H1 (cell line): ENCODE data around the gene RHOH. TPM values are rescaled to one million over a fixed set of nuclear protein-coding genes. Genes with fewer than 3 reads are reported as not detected.

Source experiments
- CTCF ChIA-PET: fragments of 300-600 bp; sonication (Branson Sonifier 250); formaldehyde crosslinking; loops from one replicate; lab custom pipeline; 2021; ENCODE audit not compliant: partially characterized antibody; lab: Charles Lee
- POLR2A ChIA-PET: fragments of 300-600 bp; sonication (Branson Sonifier 250); formaldehyde crosslinking; loops from one replicate; lab custom pipeline; 2021; ENCODE audit warnings: inconsistent platforms; ENCODE audit not compliant: partially characterized antibody; lab: Charles Lee
- DNase-seq, 2 experiments: peaks; one replicate each; pipeline versions ENCODE4 v3.0.0 to v3.0.0-alpha.2; 2010 to 2022; ENCODE audit warnings: low spot score in 2 of 2, low read depth in 1 of 2, mixed read lengths in 1 of 2
- FAIRE-seq: peaks from 2 replicates; lab custom pipeline; 2011; peaks lifted over from hg19 to GRCh38; lab: Jason Lieb, UNC
- H2AFZ ChIP-seq: 2 replicates; pipeline ENCODE4 v1.8.1; 2012; ENCODE audit warnings: low read length, inconsistent platforms
- H2AK5ac ChIP-seq: 2 replicates; pipeline ENCODE4 v1.6.1; 2013; ENCODE audit warnings: low read depth, low read length
- H2BK120ac ChIP-seq: replicated peaks from 2 replicates; pipeline ENCODE3; 2013; ENCODE audit warnings: low read depth, low read length, inconsistent platforms
- H2BK12ac ChIP-seq: 2 replicates; pipeline ENCODE4 v1.6.1; 2013; ENCODE audit warnings: low read depth, low read length
- H2BK15ac ChIP-seq: 2 replicates; pipeline ENCODE4 v1.6.1; 2013; ENCODE audit warnings: low read length
- H2BK20ac ChIP-seq: 2 replicates; pipeline ENCODE4 v1.6.1; 2013; ENCODE audit warnings: low read length
- H2BK5ac ChIP-seq: 2 replicates; pipeline ENCODE4 v1.6.1; 2013; ENCODE audit warnings: low read depth, low read length
- H3K14ac ChIP-seq: 2 replicates; pipeline ENCODE4 v1.6.1; 2013; ENCODE audit warnings: inconsistent platforms; ENCODE audit not compliant: insufficient read length
- H3K18ac ChIP-seq: 2 replicates; pipeline ENCODE4 v1.6.1; 2013; ENCODE audit warnings: low read length; ENCODE audit errors: extremely low read depth
- H3K23ac ChIP-seq: 2 replicates; pipeline ENCODE4 v1.6.1; 2013; ENCODE audit warnings: inconsistent platforms; ENCODE audit not compliant: insufficient read length
- H3K23me2 ChIP-seq: 2 replicates; pipeline ENCODE4 v1.6.1; 2013; ENCODE audit warnings: low read depth, low read length
- H3K27ac ChIP-seq: 2 replicates; pipeline ENCODE4 v1.6.1; 2011; ENCODE audit warnings: low read depth, low read length, inconsistent platforms
- H3K27me3 ChIP-seq, 4 experiments: replicated peaks in 1 of 4; 1 replicate in 1 of 4; 2 replicates in 3 of 4; pipeline versions ENCODE4 v1.6.1 to v1.8.1; 2011 to 2013; ENCODE audit warnings: low read length in 3 of 4, mild to moderate bottlenecking in 3 of 4, inconsistent platforms in 2 of 4, mixed read lengths in 2 of 4, moderate library complexity in 1 of 4; ENCODE audit not compliant: control insufficient read depth in 3 of 4, insufficient read depth in 3 of 4; ENCODE audit errors: extremely low read depth in 1 of 4
- H3K36me3 ChIP-seq, 4 experiments: 2 replicates each; pipeline versions ENCODE4 v1.6.1 to v1.8.1; 2011 to 2013; ENCODE audit warnings: mild to moderate bottlenecking in 4 of 4, low read length in 3 of 4, moderate library complexity in 2 of 4, control low read depth in 1 of 4, inconsistent platforms in 1 of 4; ENCODE audit not compliant: insufficient read depth in 4 of 4, control insufficient read depth in 2 of 4
- H3K4ac ChIP-seq: replicated peaks from 2 replicates; pipeline ENCODE3; 2013; ENCODE audit warnings: low read length, low read depth, mixed read lengths, inconsistent platforms; ENCODE audit not compliant: insufficient read length
- H3K4me1 ChIP-seq, 4 experiments: replicated peaks in 1 of 4; 1 replicate in 1 of 4; 2 replicates in 3 of 4; pipeline versions ENCODE4 v1.6.1 to v1.8.1; 2011 to 2013; ENCODE audit warnings: low read length in 3 of 4, inconsistent platforms in 2 of 4, mixed read lengths in 1 of 4; ENCODE audit not compliant: insufficient read depth in 4 of 4, control insufficient read depth in 3 of 4
- H3K4me2 ChIP-seq, 2 experiments: 2 replicates each; pipeline versions ENCODE4 v1.6.1 to v1.8.1; 2011 to 2013; ENCODE audit warnings: low read depth in 2 of 2, low read length in 2 of 2, control low read depth in 1 of 2, inconsistent platforms in 1 of 2, mild to moderate bottlenecking in 1 of 2; ENCODE audit not compliant: insufficient read depth in 1 of 2
- H3K4me3 ChIP-seq, 4 experiments: fragments of 200-600, 300-600 bp in 1 of 4; sonication (generic), shearing (Covaris generic), sonication (Bioruptor Twin) in 1 of 4; 2 replicates each; pipeline versions ENCODE4 v1.5.1 to v1.8.1; 2011 to 2016; ENCODE audit warnings: low read length in 4 of 4, low read depth in 3 of 4, control low read depth in 2 of 4, inconsistent platforms in 2 of 4, mild to moderate bottlenecking in 2 of 4, mixed read lengths in 1 of 4, moderate library complexity in 1 of 4; ENCODE audit not compliant: insufficient read depth in 2 of 4; ENCODE audit errors: extremely low read depth in 1 of 4
- H3K56ac ChIP-seq: replicated peaks from 2 replicates; pipeline ENCODE3; 2013; ENCODE audit warnings: low read depth, mild to moderate bottlenecking, mixed read lengths, low read length, inconsistent platforms; ENCODE audit not compliant: insufficient read length
- H3K79me1 ChIP-seq: 2 replicates; pipeline ENCODE4 v1.6.1; 2013; ENCODE audit warnings: low read depth, low read length, control low read depth
- H3K79me2 ChIP-seq, 2 experiments: 2 replicates each; pipeline versions ENCODE4 v1.6.1 to v1.8.1; 2012 to 2013; ENCODE audit warnings: low read length in 2 of 2, mild to moderate bottlenecking in 2 of 2, inconsistent platforms in 1 of 2; ENCODE audit not compliant: insufficient read depth in 2 of 2, control insufficient read depth in 1 of 2
- H3K9ac ChIP-seq, 4 experiments: replicated peaks in 1 of 4; 1 replicate in 1 of 4; 2 replicates in 3 of 4; pipeline versions ENCODE4 v1.6.1 to v1.8.1; 2011 to 2013; ENCODE audit warnings: low read depth in 3 of 4, low read length in 3 of 4, control low read depth in 2 of 4, mild to moderate bottlenecking in 2 of 4, moderate library complexity in 2 of 4, inconsistent platforms in 1 of 4; ENCODE audit errors: extremely low read depth in 1 of 4
- H3K9me3 ChIP-seq, 2 experiments: 2 replicates each; pipeline versions ENCODE4 v1.6.1 to v1.8.1; 2012 to 2013; ENCODE audit warnings: mild to moderate bottlenecking in 2 of 2, moderate library complexity in 2 of 2, control low read depth in 1 of 2, inconsistent platforms in 1 of 2, low read depth in 1 of 2, low read length in 1 of 2, mixed read lengths in 1 of 2; ENCODE audit not compliant: insufficient read depth in 2 of 2
- H4K20me1 ChIP-seq, 2 experiments: replicated peaks in 1 of 2; 2 replicates each; pipeline versions ENCODE3 to v1.8.1; 2011 to 2013; ENCODE audit warnings: inconsistent platforms in 2 of 2, low read length in 2 of 2, mild to moderate bottlenecking in 1 of 2; ENCODE audit not compliant: insufficient read depth in 2 of 2, control insufficient read depth in 1 of 2
- H4K5ac ChIP-seq: 2 replicates; pipeline ENCODE4 v1.6.1; 2013; ENCODE audit warnings: low read length, low read depth, mixed read lengths, inconsistent platforms; ENCODE audit not compliant: insufficient read length
- H4K8ac ChIP-seq: 2 replicates; pipeline ENCODE4 v1.8.0; 2013; ENCODE audit warnings: mild to moderate bottlenecking, moderate library complexity, low read length, inconsistent platforms; ENCODE audit not compliant: insufficient read depth; ENCODE audit errors: extremely low read depth
- H4K91ac ChIP-seq: replicated peaks from 2 replicates; pipeline ENCODE3; 2013; ENCODE audit warnings: low read length, mixed read lengths, inconsistent platforms; ENCODE audit not compliant: insufficient read length
- CHD2 ChIP-seq: IDR thresholded peaks from 2 replicates; pipeline ENCODE4 v1.6.1; 2012; ENCODE audit warnings: low read length, improper control_type of control experiment
- EGR1 ChIP-seq: IDR thresholded peaks from 2 replicates; pipeline ENCODE4 v1.6.1; 2011; ENCODE audit warnings: low read depth, low read length, borderline replicate concordance
- SIN3A ChIP-seq, 2 experiments: IDR thresholded peaks in 1 of 2; conservative IDR thresholded peaks in 1 of 2; 2 replicates each; pipeline ENCODE4 v1.6.1; 2011 to 2012; ENCODE audit warnings: low read length in 2 of 2, improper control_type of control experiment in 1 of 2, low read depth in 1 of 2, mild to moderate bottlenecking in 1 of 2
- SIRT6 ChIP-seq: IDR thresholded peaks from one replicate; pipeline ENCODE4 v1.7.1; 2012; ENCODE audit warnings: low read length, inconsistent platforms
- TAF1 ChIP-seq: IDR thresholded peaks from 2 replicates; pipeline ENCODE4 v1.6.1; 2011; ENCODE audit warnings: mild to moderate bottlenecking, low read depth, low read length
- whole genome bisulfite sequencing, 2 experiments: shearing (Covaris generic) in 1 of 2; methylation state at CpG; one replicate each; pipeline versions ENCODE4 v1.1.6 to v1.1.7; 2013 to 2015; ENCODE audit warnings: low lambda C conversion rate in 2 of 2, mixed read lengths in 2 of 2, inconsistent platforms in 1 of 2, low coverage in 1 of 2, missing lambda C conversion rate in 1 of 2; ENCODE audit not compliant: insufficient replicate concordance in 2 of 2, insufficient coverage in 1 of 2, insufficient read length in 1 of 2; ENCODE audit errors: extremely low coverage in 1 of 2, missing lambda C conversion rate in 1 of 2; 5-methylcytosine and 5-hydroxymethylcytosine counted together
- polyA plus RNA-seq, 7 experiments: library from polyadenylated mRNA; depleted of rRNA in 3 of 7; stranded (reverse) in 5 of 7; unstranded in 2 of 7; fragments of >200 nt in 5 of 7; fragments of 200-250 nt in 2 of 7; gene quantifications; 1 replicate in 5 of 7; 2 replicates in 1 of 7; 4 replicates in 1 of 7; pipeline versions ENCODE4 v1.2.1 to v1.2.3, GENCODE V29; 2011 to 2013; ENCODE audit warnings: missing spikeins in 2 of 7, mixed read lengths in 2 of 7
- total RNA-seq: library from RNA; stranded (reverse); fragmentation: NEBNext Ultra II Directional; extraction: Animal tissue kit (Norgen Biotek cat#: 25700); gene quantifications from 2 replicates; pipeline ENCODE4 v1.2.1, GENCODE V29; 2021
- TF ChIP-seq, protein P1 (sequence below): IDR thresholded peaks from 2 replicates; pipeline ENCODE4 v1.6.1; 2012; ENCODE audit warnings: low read length, inconsistent platforms

The RHOH gene
- total and polyA plus RNA-seq, 2 of the 8 experiments (the other 6 are each of a cell fraction or from before 2014, with no cell fraction given), result 5.9 to 6.9 TPM

DNA sequence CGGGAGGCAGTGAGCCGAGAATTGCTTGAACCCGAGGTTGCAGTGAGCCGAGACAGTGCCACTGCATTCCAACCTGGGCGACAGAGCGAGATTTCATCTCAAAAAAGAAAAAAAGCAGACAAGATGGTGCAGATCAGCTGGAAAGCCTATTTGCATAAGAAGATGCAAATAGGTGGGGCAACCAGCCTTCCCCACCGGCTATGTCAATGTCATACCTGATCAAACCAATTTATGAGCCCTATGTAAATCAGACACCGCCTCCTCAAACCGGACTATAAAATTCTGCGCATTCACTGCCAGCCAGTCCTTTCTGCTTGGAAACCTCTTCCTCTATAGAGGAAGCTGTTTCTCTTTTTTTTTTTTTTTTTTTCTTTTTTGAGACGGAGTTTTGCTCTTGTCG lies 73.8 kb downstream of the RHOH start:
- H3K79me1 ChIP-seq, result no peaks in the 10 kb centered on the region
- H2AK5ac ChIP-seq, result no peak overlapping the region
- H3K23ac ChIP-seq, result no peak overlapping the region
- no peak overlapping the region for H2BK5ac ChIP-seq
- no peaks in the 10 kb centered on the region for H4K20me1 ChIP-seq
- H3K18ac ChIP-seq, result no peak overlapping the region
- 92% methylated on average over 10 of the region's 12 CpGs; no CpG with 5 or more reads in 1 of the 2 experiments for WGBS, 2 experiments
- no peaks in the 10 kb centered on the region for H3K23me2 ChIP-seq
- no peaks in the 10 kb centered on the region for H3K4me1 ChIP-seq
- no peak overlapping the region for H3K4me2 ChIP-seq
- H2BK20ac ChIP-seq, result no peak overlapping the region
- no peak overlapping the region for H2AFZ ChIP-seq
- ChIA-PET POLR2A (no interaction called here), CTCF (interaction anchor here (1.1 to 1.5 kb wide), 2 partner anchors 33 to 47 kb away, joined by 4 to 5 read pairs; no protein-coding TSS in a partner anchor)
- H3K4me3 ChIP-seq, result no peak overlapping the region
- no peak overlapping the region for H3K27ac ChIP-seq
- H3K79me2 ChIP-seq, result no peaks in the 10 kb centered on the region
- no peaks in the 10 kb centered on the region for H3K36me3 ChIP-seq
- H3K4ac ChIP-seq, result no peak overlapping the region
- H4K8ac ChIP-seq, result no peak overlapping the region
- no peak overlapping the region for H2BK12ac ChIP-seq
- no peak overlapping the region for H4K5ac ChIP-seq
- DNase-seq, result no peak
- H2BK15ac ChIP-seq, result no peak overlapping the region
- H3K14ac ChIP-seq, result no peak overlapping the region
- TF ChIP-seq SIN3A (conservative IDR thresholded peaks at IDR 0.05 in 1 of 2, IDR thresholded peaks at IDR 0.05 in 1 of 2; ENCODE audit: low read depth in 1 of 2, low read length in 2 of 2) (no peak), TAF1 (no peak), EGR1 (no peak), CHD2 (no peak), SIRT6 (no peak)
- TF ChIP-seq, protein P1, sequence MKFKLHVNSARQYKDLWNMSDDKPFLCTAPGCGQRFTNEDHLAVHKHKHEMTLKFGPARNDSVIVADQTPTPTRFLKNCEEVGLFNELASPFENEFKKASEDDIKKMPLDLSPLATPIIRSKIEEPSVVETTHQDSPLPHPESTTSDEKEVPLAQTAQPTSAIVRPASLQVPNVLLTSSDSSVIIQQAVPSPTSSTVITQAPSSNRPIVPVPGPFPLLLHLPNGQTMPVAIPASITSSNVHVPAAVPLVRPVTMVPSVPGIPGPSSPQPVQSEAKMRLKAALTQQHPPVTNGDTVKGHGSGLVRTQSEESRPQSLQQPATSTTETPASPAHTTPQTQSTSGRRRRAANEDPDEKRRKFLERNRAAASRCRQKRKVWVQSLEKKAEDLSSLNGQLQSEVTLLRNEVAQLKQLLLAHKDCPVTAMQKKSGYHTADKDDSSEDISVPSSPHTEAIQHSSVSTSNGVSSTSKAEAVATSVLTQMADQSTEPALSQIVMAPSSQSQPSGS, result no peak
- TF ChIP-seq, all 59 proteins: peak for 0
- Histone ChIP-seq H2BK120ac (no peak overlapping the region), H3K9me3 (no peaks in the 10 kb centered on the region), H4K91ac (no peak overlapping the region), H3K9ac (no peak overlapping the region), H3K56ac (no peak overlapping the region), H3K27me3 (no peaks in the 10 kb centered on the region)
- FAIRE-seq, result no peak
